NCI-H524 (cell line): ENCODE data around the gene CD300LD.
"Not testable (repeated sequence)": the region's sequence is repeated elsewhere in the genome, so short reads cannot be mapped to it uniquely, and the experiment has no call there.

ENCODE experiments used
- DNase-seq, 2 experiments: peaks; one replicate each; lab custom pipeline; 2025; lab: John Stamatoyannopoulos, UW

The CD300LD gene

GRCh38 chr17:74592087-74592990 is at the start of gene CD300LD:
TSS of gene CD300LD (minus strand) at chr17:74592283. CDS start at chr17:74592202, 81 bp downstream.
- DNase-seq, result no peak

GRCh38 chr17:74641224-74641957 is 49.3 kb upstream of the CD300LD start:
- DNase-seq, result no peak

DNA sequence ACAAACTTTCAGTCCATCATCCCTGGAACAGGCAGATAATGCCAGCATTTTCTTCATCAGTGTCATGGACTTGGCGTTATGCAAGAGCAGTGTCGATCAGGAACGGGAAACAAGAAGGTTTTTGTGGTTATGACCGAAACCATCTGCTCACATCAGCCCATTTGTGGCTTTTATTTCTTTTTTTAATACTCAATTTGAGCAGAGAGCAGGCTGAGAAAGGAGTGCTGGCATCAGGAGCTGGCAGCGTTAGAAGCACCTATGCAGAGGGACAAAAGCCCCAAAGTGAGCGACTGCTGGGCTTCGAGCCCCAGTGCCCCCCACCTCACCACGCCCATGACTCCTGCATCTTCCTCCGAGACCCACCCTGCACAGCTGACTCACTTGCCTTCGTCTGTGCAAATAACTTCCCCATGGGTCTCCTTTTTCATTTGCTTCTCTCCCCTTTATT is 47.6 kb upstream of the CD300LD start:
- no peak for DNase-seq

DNA sequence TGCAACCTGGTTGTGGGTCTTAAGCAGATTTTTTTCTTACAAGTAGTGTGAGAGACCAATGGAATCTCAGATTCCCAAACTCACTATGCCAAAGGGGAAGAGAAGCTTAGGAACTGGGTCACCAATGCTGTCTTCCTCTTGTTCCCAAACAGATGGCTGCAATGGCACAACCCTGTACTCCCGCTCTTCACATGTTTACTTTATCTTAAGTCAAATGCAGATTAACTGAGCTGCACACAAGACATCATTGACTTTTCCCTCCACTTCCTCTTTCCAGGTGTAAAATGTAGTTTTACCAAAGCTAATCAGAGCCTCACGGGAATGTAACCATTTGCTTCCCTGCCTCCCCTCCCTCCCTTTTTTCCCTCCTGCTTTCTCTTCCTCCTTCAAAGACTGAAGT is 45.8 kb upstream of the CD300LD start:
- no peak for DNase-seq

DNA sequence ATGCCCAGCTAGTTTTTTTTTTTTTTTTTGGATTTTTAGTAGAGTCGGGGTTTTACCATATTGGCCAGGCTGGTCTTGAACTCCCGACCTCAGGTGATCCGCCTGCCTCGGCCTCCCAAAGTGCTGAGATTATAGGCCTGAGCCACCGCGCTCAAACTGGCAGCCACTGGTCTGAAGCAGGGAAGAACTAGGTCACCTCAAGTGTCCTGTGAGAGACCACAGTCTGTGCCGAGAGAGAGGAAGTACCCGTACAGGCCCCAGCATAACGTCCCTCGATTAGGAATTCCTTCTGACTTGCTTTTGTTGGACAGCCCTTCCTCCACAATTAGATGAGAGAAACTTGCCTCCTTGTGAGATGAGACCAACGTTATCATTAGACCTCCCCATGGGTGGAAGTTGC is 45.2 kb upstream of the CD300LD start:
- DNase-seq, result no peak

- DNase-seq, result not testable (repeated sequence)
Measured at GRCh38 chr17:74636541-74637085, 44.5 kb upstream of the CD300LD start.

GRCh38 chr17:74635418-74635817 is 43.3 kb upstream of the CD300LD start:
- peak in 1 of 2 experiments; percentile 30 for DNase-seq

GRCh38 chr17:74633326-74633725 is 41.2 kb upstream of the CD300LD start:
- DNase-seq, result no peak

DNA sequence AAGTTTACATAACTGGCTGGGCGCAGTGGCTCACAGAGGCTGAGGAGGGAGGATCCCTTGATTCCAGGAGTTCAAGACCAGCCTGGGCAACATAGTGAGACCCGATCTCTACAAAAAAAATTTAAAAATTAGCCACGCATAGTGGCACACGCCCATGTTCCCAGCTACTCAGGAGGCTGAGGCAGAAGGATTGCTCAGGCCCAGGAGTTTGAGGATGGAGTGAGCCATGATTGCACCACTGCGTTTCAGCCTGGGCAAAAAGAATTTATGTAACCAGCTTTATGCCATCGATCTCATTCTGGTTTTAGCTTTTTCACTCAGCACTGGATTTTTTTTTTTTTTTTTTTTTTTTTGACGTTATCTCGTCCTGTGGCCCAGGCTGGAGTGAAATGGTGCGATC is 40.5 kb upstream of the CD300LD start:
- no peak for DNase-seq

- no peak for DNase-seq
Measured at GRCh38 chr17:74631468-74632450, 39.7 kb upstream of the CD300LD start.

GRCh38 chr17:74630251-74630650 is 38.2 kb upstream of the CD300LD start:
- DNase-seq, result not testable (repeated sequence)

DNA sequence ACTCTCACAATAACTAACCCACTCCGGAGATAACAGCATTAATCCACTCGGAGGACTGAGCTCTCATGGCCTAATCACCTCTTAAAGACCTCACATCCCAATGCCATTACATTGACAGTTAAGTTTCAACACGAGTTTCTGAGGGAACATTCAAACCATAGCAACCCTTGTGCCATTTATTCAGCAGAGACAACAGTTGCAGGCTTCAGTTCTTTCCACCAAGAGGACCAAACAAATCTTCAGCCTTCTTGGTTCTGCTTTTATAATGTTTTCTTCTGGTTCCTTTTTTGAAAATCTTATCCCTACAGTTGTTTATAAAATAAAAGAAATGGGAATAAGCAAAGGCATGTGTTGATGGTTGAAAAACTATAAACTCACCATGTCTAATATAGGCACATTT is 33.6 kb upstream of the CD300LD start:
- no peak for DNase-seq

- no peak for DNase-seq
Measured at GRCh38 chr17:74624131-74624530, 32.0 kb upstream of the CD300LD start.

GRCh38 chr17:74623693-74624093 is 31.6 kb upstream of the CD300LD start, which contains the start of gene CD300E:
TSS of gene CD300E (minus strand) at chr17:74623738. CDS start at chr17:74623621, 117 bp downstream.
- DNase-seq, result no peak

GRCh38 chr17:74619077-74619673 is 27.1 kb upstream of the CD300LD start:
- no peak for DNase-seq

DNA sequence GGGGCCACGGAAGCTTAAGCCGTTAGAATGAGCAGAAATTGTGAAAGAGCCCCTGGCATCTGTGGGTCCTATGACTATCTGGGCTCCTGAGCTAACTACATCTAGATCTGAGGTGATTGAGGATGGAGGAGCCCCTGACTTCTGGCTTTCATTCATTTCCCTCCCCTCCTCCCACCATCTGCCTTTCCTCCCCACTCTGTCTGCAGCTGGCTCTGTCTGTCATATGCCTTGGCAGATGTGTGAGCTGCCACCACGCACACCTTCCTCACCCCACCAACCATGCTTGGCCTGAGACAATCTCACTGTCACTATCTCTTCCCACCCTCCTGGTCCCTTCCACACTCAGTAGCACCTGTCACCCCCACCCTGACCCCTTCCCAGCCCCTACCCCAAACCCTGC is 26.4 kb upstream of the CD300LD start:
- DNase-seq, result peak; percentile 81 to 97

GRCh38 chr17:74616696-74617095 is 24.6 kb upstream of the CD300LD start:
- no peak for DNase-seq

DNA sequence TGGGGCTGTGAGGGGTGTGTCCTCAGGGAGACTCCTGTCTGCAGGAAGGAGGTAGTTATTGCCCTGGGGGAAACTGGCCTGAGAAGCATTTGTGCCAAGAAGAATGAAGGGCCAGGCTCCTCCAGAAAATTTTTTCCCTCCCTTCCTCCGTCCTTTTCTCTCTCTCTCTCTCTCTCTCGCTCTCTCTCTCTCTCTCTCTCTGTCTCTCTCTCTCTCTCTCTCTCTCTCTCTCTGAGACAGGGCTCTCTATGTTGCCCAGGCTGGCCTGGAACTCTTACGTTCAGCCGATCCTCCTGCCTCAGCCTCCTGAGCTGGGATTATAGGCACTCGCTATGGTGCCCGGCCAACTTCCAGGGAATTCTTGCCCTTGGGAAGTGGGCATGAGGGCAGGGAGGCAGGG is 20.0 kb upstream of the CD300LD start:
- no peak for DNase-seq

DNA sequence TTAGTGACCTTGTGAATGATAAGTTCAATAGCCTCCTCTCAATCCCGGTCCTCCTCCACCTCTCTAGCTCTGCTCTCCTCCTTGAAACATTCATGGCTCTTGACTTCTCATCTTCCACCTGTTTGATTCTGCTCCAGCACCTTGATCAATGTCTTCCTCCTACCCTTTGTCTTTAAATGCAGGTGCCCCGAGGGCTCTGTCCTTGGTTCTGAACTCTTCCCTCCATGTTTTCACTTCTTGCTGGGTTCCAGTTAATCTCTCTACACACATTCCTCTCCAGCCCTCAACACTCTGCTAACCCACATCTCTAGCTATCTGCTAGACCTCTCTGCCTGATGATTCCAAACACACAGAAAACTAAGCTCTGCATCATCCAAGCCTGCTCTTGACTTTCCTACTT is 18.0 kb upstream of the CD300LD start:
- no peak for DNase-seq

DNA sequence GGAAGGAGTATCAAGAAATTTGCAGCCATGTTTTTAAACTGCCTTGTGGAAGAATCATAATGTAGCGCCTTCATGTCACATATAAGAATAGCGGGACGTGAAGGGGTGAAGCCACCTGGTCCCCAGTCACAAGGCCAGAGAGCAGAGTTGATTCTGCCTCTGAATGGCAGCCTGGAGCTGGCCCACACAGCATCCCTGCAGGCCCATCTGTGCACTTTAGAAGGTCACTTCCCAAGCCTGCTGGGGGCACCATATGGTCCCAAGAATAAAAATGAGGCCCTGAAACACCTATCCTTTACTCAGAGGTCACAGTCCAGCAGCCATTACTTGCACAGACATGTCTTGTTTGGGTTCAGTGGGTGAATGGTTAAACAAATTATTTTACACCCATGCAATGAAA is 16.4 kb upstream of the CD300LD start:
- DNase-seq, result peak; percentile 53 to 93

DNA sequence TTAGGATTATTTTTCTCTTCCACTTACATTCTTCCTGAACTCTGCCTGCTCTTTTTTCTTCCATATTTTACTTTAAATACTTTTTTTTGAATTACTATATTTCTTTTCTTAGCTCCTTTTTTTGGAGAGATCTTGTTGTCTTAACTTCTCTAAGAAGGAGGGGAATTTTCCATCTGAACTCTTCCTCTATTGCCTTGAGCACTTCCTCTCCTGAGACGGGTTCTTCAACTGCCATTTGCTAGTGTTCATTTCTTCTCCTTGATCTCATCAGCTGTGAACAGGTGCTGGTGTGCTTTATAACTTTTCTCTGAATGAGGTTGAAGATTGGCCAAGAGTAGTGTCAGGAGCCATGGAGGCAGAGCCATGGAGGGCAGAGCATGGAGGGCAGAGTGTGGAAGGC is 15.1 kb upstream of the CD300LD start:
- DNase-seq, result no peak
